Tibial artery (tissue), 4 donors: ENCODE results near the gene SH3PXD2B.

Experiments used
- DNase-seq, 2 donors: peaks; one replicate each; pipeline ENCODE4 v3.0.0-alpha.2; 2019
- H3K27ac ChIP-seq, 2 donors: fragments of 200-600 bp; sonication (generic) in 1 of 2; 1 replicate in 1 of 2; 2 replicates in 1 of 2; pipeline ENCODE4 v1.5.1; 2018 to 2019; ENCODE audit warnings: mild to moderate bottlenecking in 1 of 2
- H3K27me3 ChIP-seq, 2 donors: fragments of 200-600 bp; sonication (generic) in 1 of 2; one replicate each; pipeline versions ENCODE4 v1.5.1 to v1.6.0; 2016 to 2019
- H3K36me3 ChIP-seq, 3 donors: fragments of 200-600 bp; sonication (generic) in 2 of 3; one replicate each; pipeline ENCODE4 v1.5.1; 2016 to 2019; ENCODE audit warnings: mild to moderate bottlenecking in 2 of 3
- H3K4me1 ChIP-seq, 4 donors: fragments of 200-600 bp; sonication (generic) in 2 of 4; 1 replicate in 3 of 4; 2 replicates in 1 of 4; pipeline ENCODE4 v1.5.1; 2016 to 2019
- H3K4me3 ChIP-seq, 2 donors: fragments of 200-600 bp; sonication (generic) in 1 of 2; 1 replicate in 1 of 2; 2 replicates in 1 of 2; pipeline ENCODE4 v1.5.1; 2018 to 2019; ENCODE audit warnings: mild to moderate bottlenecking in 2 of 2
- H3K9me3 ChIP-seq, 3 donors: fragments of 200-600 bp; sonication (generic) in 1 of 3; one replicate each; pipeline ENCODE4 v1.5.1; 2016 to 2019
- CTCF ChIP-seq, 2 experiments: fragments of 200-600 bp in 1 of 2; fragments of 450-650 bp in 1 of 2; IDR thresholded peaks; one replicate each; pipeline ENCODE4 v1.5.1; 2017 to 2019; ENCODE audit warnings: antibody characterized with exemption in 2 of 2, mild to moderate bottlenecking in 1 of 2, moderate library complexity in 1 of 2
- intact Hi-C: fragments of 100-400 bp; cut with DNase I; formaldehyde crosslinking; loops from one replicate; pipeline ENCODE4 v1.15.0; 2023; ENCODE audit warnings: low total_unique reads

The SH3PXD2B gene

GRCh38 chr5:172433071-172433470 is 21.3 kb downstream of the SH3PXD2B start:
- no peak for TF ChIP-seq CTCF (IDR thresholded peaks at IDR 0.05)
- H3K27me3 ChIP-seq = no peaks in the 10 kb centered on the region
- no peaks in the 10 kb centered on the region for H3K9me3 ChIP-seq
- H3K4me3 ChIP-seq = no peak overlapping the region
- no peak for DNase-seq
- no peak overlapping the region for H3K27ac ChIP-seq
- peaks cover 0 to 29% (median 23%) of the 10 kb centered on the region in 4 donors for H3K4me1 ChIP-seq
- H3K36me3 ChIP-seq = peaks cover 0 to 6% (median 5%) of the 10 kb centered on the region in 3 donors
- intact Hi-C loops = no loop called here

GRCh38 chr5:172430354-172430753 is 24.0 kb downstream of the SH3PXD2B start:
- Histone ChIP-seq H3K36me3 (peaks cover 0 to 6% (median 5%) of the 10 kb centered on the region in 3 donors), H3K4me3 (no peak overlapping the region), H3K4me1 (peaks cover 0 to 34% (median 18%) of the 10 kb centered on the region in 4 donors), H3K9me3 (no peaks in the 10 kb centered on the region), H3K27ac (peak overlapping the region; percentile 20 to 28), H3K27me3 (no peaks in the 10 kb centered on the region)
- TF ChIP-seq CTCF (IDR thresholded peaks at IDR 0.05) = no peak
- intact Hi-C loops = no loop called here
- no peak for DNase-seq

DNA sequence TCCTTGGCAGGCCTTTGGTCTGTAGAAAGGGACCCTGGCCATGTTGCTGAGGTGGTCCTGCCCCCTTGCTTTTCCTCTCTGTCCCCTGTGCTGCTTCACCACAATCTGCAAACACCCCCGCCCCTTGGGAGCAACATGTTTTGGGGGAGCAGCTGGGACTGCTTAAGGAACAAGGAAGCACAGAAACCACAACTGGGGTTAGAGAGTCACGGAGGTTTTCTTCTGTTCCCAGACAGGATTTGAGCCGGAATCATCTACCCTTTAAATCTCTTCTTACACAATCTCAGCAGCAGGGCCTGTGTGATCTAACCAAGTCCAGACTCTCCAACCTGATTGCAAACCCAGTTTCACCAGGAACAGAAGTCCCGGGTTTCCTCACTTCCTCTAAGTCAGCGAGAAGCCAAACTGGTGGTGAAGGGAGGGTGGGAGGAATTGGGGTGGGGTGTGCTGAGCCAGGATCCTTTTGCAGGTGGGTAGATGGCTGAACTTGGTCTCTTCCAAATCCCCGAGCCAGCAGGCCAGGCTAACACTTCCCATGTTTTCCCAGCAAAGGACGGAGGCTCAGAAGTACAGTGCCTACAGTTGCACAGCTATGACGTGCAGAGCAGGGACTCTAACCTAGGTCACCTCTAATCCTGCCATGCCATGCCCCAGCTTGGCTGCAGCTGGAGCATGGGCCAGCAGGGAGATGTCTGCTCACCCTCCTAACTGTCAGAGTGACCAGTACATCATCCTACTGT is 25.0 kb downstream of the SH3PXD2B start:
- TF ChIP-seq CTCF (IDR thresholded peaks at IDR 0.05) = no peak
- peaks cover 0 to 42% (median 20%) of the 10 kb centered on the region in 4 donors for H3K4me1 ChIP-seq
- no peaks in the 10 kb centered on the region for H3K9me3 ChIP-seq
- H3K27me3 ChIP-seq = no peaks in the 10 kb centered on the region
- H3K27ac ChIP-seq = peak overlapping the region; percentile 27 to 51
- intact Hi-C loops = no loop called here
- peak in 1 of 2 donors; percentile 71 for DNase-seq
- no peak overlapping the region for H3K4me3 ChIP-seq
- H3K36me3 ChIP-seq = peaks cover 0 to 6% (median 5%) of the 10 kb centered on the region in 3 donors

DNA sequence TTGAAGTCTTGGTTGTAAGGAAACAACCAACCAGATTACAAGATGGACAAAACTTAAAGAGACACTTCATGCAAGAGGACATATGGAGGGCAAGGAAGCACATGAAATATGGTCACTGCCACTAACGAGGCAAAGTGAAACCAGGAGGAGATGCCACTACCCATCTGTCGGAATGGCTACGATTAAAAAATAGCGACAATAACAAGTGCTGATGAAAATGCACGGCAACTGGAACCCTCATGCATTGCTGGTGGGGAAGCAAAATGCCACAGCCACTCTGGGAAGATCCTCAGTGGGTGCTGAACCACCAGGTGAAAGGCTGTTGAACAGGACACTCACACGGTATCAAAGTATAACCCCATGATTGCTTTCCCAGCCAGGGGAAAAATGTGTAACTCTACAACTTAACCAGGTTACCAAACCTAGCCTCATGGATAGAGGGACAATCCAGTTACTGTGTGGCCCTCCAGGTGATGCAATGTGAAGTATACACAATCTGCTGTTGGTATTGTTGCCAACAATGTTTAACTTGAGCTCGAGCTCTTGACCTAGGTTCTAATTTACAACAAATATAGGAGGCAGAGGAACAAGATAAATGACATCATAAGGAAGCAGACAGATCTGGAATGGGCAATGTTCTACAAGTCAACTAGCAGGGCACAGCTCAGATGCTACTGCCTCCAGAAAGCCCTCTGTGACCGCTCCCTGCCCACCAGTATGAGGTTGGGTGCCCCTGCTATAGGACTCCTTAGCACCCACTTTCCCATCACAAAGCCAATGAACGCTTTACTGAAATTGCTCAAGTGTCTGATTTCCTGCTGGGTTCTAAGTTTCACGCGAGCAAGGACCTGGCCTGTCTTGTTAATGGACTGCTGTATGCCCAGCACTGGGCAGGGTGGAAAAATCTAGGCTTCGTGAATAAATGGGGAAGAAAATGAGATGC is 25.8 kb downstream of the SH3PXD2B start:
- intact Hi-C loops = no loop called here
- H3K36me3 ChIP-seq = peaks cover 0 to 6% (median 5%) of the 10 kb centered on the region in 3 donors
- peaks cover 0 to 51% (median 20%) of the 10 kb centered on the region in 4 donors for H3K4me1 ChIP-seq

More for the DNA sequence above, 25.8 kb downstream of the SH3PXD2B start:
- Histone ChIP-seq H3K27me3 (no peaks in the 10 kb centered on the region), H3K9me3 (no peaks in the 10 kb centered on the region), H3K27ac (peak overlapping the region; percentile 27 to 51), H3K4me3 (no peak overlapping the region)
- DNase-seq = no peak
- TF ChIP-seq CTCF (IDR thresholded peaks at IDR 0.05) = no peak
